Panc1 (cell line): ENCODE measurements around the gene NSD1. TPM values are rescaled to one million over a fixed set of nuclear protein-coding genes. Genes with fewer than 3 reads are reported as not detected.

Experiments used
- ATAC-seq: fragments of 200-7000 bp; cut with Tn5 transposase; 2 replicates; pipeline ENCODE4 v1.9.1; 2020; ENCODE audit warnings: mild to moderate bottlenecking, moderate library complexity
- BruUV-seq: library from RNA; stranded (reverse); fragments of 400-500 nt; replicated peaks from 2 replicates; lab custom pipeline; 2021; lab: Mats Ljungman, UMichigan
- CTCF ChIA-PET: fragments of 300-600 bp; sonication (Branson Sonifier 250); formaldehyde crosslinking; loops from one replicate; lab custom pipeline; 2022; ENCODE audit warnings: antibody characterized with exemption; lab: Charles Lee
- POLR2A ChIA-PET: fragments of 300-600 bp; sonication (Branson Sonifier 250); formaldehyde crosslinking; loops from one replicate; lab custom pipeline; 2022; ENCODE audit warnings: antibody characterized with exemption; lab: Charles Lee
- DNase-seq: peaks from one replicate; pipeline ENCODE4 v3.0.0-alpha.2; 2010; ENCODE audit warnings: low read depth, low spot score
- H3K27ac ChIP-seq: 2 replicates; pipeline ENCODE4 v1.5.1; 2011; ENCODE audit warnings: mild to moderate bottlenecking, low read length, inconsistent platforms
- H3K27me3 ChIP-seq: fragments of 200-500 bp; sonication (Bioruptor generic); 2 replicates; pipeline ENCODE4 v1.6.0; 2014; ENCODE audit warnings: low read length, inconsistent platforms; ENCODE audit not compliant: control insufficient read depth, insufficient read depth
- H3K36me3 ChIP-seq: fragments of 200-500 bp; sonication (Bioruptor generic); 2 replicates; pipeline ENCODE4 v1.5.1; 2014; ENCODE audit warnings: inconsistent platforms, mild to moderate bottlenecking, low read length, moderate library complexity; ENCODE audit not compliant: control insufficient read depth, insufficient read depth
- H3K4me1 ChIP-seq: 2 replicates; pipeline ENCODE4 v1.5.1; 2011; ENCODE audit warnings: inconsistent platforms, mild to moderate bottlenecking, low read length, moderate library complexity; ENCODE audit not compliant: control insufficient read depth, insufficient read depth
- H3K4me3 ChIP-seq, 2 experiments: 2 replicates each; pipeline ENCODE4 v1.5.1; 2011 to 2012; ENCODE audit warnings: low read depth in 2 of 2, low read length in 2 of 2, mild to moderate bottlenecking in 2 of 2, inconsistent platforms in 1 of 2, moderate library complexity in 1 of 2
- H3K9me3 ChIP-seq: fragments of 200-500 bp; sonication (Bioruptor generic); 2 replicates; pipeline ENCODE4 v1.5.1; 2014; ENCODE audit warnings: low read depth, mild to moderate bottlenecking, inconsistent platforms, low read length, moderate library complexity; ENCODE audit not compliant: control insufficient read depth, insufficient read depth
- POLR2AphosphoS5 ChIP-seq: IDR thresholded peaks from 2 replicates; pipeline ENCODE4 v1.6.1; 2012; ENCODE audit warnings: mild to moderate bottlenecking, low read depth, low read length, moderate library complexity
- REST ChIP-seq, 2 experiments: IDR thresholded peaks; 2 replicates each; pipeline ENCODE4 v1.6.1; 2011 to 2012; ENCODE audit warnings: low read depth in 2 of 2, control low read depth in 1 of 2, low read length in 1 of 2, mild to moderate bottlenecking in 1 of 2, moderate library complexity in 1 of 2; ENCODE audit not compliant: insufficient read depth in 1 of 2
- SIN3A ChIP-seq: IDR thresholded peaks from 2 replicates; pipeline ENCODE4 v1.6.1; 2012; ENCODE audit warnings: low read depth, mild to moderate bottlenecking, low read length, moderate library complexity, borderline replicate concordance; ENCODE audit not compliant: insufficient read depth
- TCF7L2 ChIP-seq: IDR thresholded peaks from 2 replicates; pipeline ENCODE4 v1.6.1; 2011; ENCODE audit warnings: mild to moderate bottlenecking, low read depth, low read length, inconsistent platforms
- in situ Hi-C: cut with HindIII; loops from 2 replicates; pipeline ENCODE4 v1.10.0; 2016; ENCODE audit warnings: low sequenced_read_pairs, low pct_unique_long_range_greater_than_20kb
- intact Hi-C: fragments of 100-400 bp; cut with micrococcal nuclease; formaldehyde crosslinking; loops from one replicate; pipeline ENCODE4 v1.10.0; 2022; ENCODE audit not compliant: unreplicated experiment
- total RNA-seq: library from RNA; stranded (reverse); gene quantifications from one replicate; pipeline ENCODE4 v1.2.1, GENCODE V29; 2021; ENCODE audit not compliant: unreplicated experiment
- TF ChIP-seq, protein P1 (sequence below): fragments of 450-650 bp; IDR thresholded peaks from 2 replicates; pipeline ENCODE4 v1.5.1; 2017; ENCODE audit warnings: mild to moderate bottlenecking

NSD1 gene
- total RNA-seq, 1 experiment from 2014 or later = 58.7 TPM

GRCh38 chr5:177198738-177199137 lies 65.2 kb downstream of the NSD1 start:
- 0 out of 2 replicates have a peak, but pooled peaks cover 3% of the 10 kb centered on the region for H3K4me1 ChIP-seq
- H3K27ac ChIP-seq = no peak overlapping the region
- DNase-seq = no peak
- no peaks in the 10 kb centered on the region for H3K9me3 ChIP-seq
- intact Hi-C loops = no loop called here
- in situ Hi-C loops = no loop called here
- POLR2A ChIA-PET = no interaction called here
- peaks cover 9% of the 10 kb centered on the region for H3K36me3 ChIP-seq
- H3K27me3 ChIP-seq = no peaks in the 10 kb centered on the region
- ATAC-seq = no peak
- no peak overlapping the region for H3K4me3 ChIP-seq
- no TSS peak for BruUV-seq
- TF ChIP-seq, protein P1, sequence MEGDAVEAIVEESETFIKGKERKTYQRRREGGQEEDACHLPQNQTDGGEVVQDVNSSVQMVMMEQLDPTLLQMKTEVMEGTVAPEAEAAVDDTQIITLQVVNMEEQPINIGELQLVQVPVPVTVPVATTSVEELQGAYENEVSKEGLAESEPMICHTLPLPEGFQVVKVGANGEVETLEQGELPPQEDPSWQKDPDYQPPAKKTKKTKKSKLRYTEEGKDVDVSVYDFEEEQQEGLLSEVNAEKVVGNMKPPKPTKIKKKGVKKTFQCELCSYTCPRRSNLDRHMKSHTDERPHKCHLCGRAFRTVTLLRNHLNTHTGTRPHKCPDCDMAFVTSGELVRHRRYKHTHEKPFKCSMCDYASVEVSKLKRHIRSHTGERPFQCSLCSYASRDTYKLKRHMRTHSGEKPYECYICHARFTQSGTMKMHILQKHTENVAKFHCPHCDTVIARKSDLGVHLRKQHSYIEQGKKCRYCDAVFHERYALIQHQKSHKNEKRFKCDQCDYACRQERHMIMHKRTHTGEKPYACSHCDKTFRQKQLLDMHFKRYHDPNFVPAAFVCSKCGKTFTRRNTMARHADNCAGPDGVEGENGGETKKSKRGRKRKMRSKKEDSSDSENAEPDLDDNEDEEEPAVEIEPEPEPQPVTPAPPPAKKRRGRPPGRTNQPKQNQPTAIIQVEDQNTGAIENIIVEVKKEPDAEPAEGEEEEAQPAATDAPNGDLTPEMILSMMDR = no peak
- no peak for TF ChIP-seq REST (IDR thresholded peaks at IDR 0.05; ENCODE audit: insufficient read depth in 1 of 2, low read depth in 2 of 2, low read length in 1 of 2)
- no peak for TF ChIP-seq TCF7L2
- no peak for TF ChIP-seq POLR2AphosphoS5
- TF ChIP-seq SIN3A = no peak
- CTCF ChIA-PET = no interaction called here

DNA sequence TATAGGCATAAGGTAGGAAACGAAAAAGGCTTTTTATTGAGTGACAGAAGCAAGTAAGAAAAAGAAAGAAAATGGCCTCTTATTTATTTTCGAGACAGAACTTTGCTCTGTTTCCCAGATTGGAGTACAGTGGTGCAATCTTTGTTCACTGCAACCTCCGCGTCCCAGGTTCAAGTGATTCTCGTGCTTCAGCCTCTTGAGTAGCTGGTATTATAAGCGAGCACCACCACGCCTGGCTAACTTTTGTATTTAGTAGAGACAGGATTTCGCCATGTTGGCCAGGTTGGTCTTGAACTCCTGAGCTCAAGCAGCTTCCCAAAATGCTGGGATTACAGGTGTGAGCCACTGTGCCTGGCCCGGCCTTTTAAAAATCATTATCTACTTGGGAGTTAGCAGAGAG lies 70.7 kb downstream of the NSD1 start:
- ChIA-PET CTCF (no interaction called here), POLR2A (no interaction called here)
- Histone ChIP-seq H3K9me3 (no peaks in the 10 kb centered on the region), H3K4me3 (no peak overlapping the region), H3K4me1 (no peaks in the 10 kb centered on the region), H3K36me3 (peaks cover 11% of the 10 kb centered on the region), H3K27me3 (no peaks in the 10 kb centered on the region), H3K27ac (no peak overlapping the region)
- TF ChIP-seq REST (IDR thresholded peaks at IDR 0.05; ENCODE audit: insufficient read depth in 1 of 2, low read depth in 2 of 2, low read length in 1 of 2) (no peak), POLR2AphosphoS5 (no peak), SIN3A (no peak), TCF7L2 (no peak)
- TF ChIP-seq, protein P1 = no peak
- in situ Hi-C loops (no loop called here), intact Hi-C loops (no loop called here)
- ATAC-seq (no peak), DNase-seq (no peak)
- BruUV-seq = no TSS peak
